Prostate gland (tissue), 2 donors: Measurements from ENCODE around the gene MOGAT2. TPM values are rescaled to one million over a fixed set of nuclear protein-coding genes. Genes with fewer than 3 reads are reported as not detected.
"Not testable (repeated sequence)": the region's sequence is repeated elsewhere in the genome, so short reads cannot be mapped to it uniquely, and the experiment has no call there.

Source experiments
- DNase-seq: peaks from one replicate; pipeline ENCODE4 v3.0.0-alpha.2; 2019; ENCODE audit warnings: low spot score
- H3K27ac ChIP-seq, 2 donors: fragments of 200-600 bp; sonication (generic); 2 replicates each; pipeline ENCODE4 v1.5.1; 2017 to 2019
- H3K27me3 ChIP-seq: fragments of 200-600 bp; sonication (generic); replicated peaks from 2 replicates; pipeline ENCODE4 v1.5.1; 2019; ENCODE audit not compliant: insufficient read depth
- H3K36me3 ChIP-seq, 2 donors: fragments of 200-600 bp; sonication (generic); 1 replicate in 1 of 2; 2 replicates in 1 of 2; pipeline versions ENCODE4 v1.5.1 to v1.8.1; 2017 to 2019
- H3K4me1 ChIP-seq: fragments of 200-600 bp; sonication (generic); replicated peaks from 2 replicates; pipeline ENCODE4 v1.5.1; 2019
- H3K4me3 ChIP-seq, 2 donors: fragments of 200-600 bp; sonication (generic); 2 replicates each; pipeline ENCODE4 v1.5.1; 2017 to 2019
- H3K9me3 ChIP-seq: fragments of 200-600 bp; sonication (generic); 2 replicates; pipeline ENCODE4 v1.5.1; 2017
- POLR2A ChIP-seq: fragments of 450-650 bp; IDR thresholded peaks from one replicate; pipeline ENCODE4 v1.6.1; 2016; ENCODE audit warnings: antibody characterized with exemption, mild to moderate bottlenecking
- POLR2AphosphoS5 ChIP-seq: sonication (generic); formaldehyde crosslinking; IDR thresholded peaks from one replicate; pipeline ENCODE4 v1.6.1; 2017; ENCODE audit warnings: antibody characterized with exemption
- WGBS: methylation state at CpG from one replicate; pipeline ENCODE4 v1.1.5; 2018; 5-methylcytosine and 5-hydroxymethylcytosine counted together
- intact Hi-C: fragments of 100-400 bp; cut with DNase I; formaldehyde crosslinking; loops from one replicate; pipeline ENCODE4 v1.14.2; 2022
- total RNA-seq, 2 donors: library from RNA; depleted of rRNA; stranded (reverse); fragments of >200 nt; gene quantifications; one replicate each; pipeline ENCODE4 v1.1.0, GENCODE V29; 2016
- TF ChIP-seq, protein P1 (sequence below), 4 experiments: fragments of 200-600 bp in 2 of 4; fragments of 450-650 bp in 2 of 4; sonication (generic) in 2 of 4; IDR thresholded peaks; 1 replicate in 3 of 4; 2 replicates in 1 of 4; pipeline ENCODE4 v1.5.1; 2016 to 2019; ENCODE audit warnings: antibody characterized with exemption in 4 of 4, mild to moderate bottlenecking in 2 of 4, moderate library complexity in 2 of 4

The MOGAT2 gene
- total RNA-seq, 2 donors from 2014 or later = 0.62 to 4.1 TPM

DNA sequence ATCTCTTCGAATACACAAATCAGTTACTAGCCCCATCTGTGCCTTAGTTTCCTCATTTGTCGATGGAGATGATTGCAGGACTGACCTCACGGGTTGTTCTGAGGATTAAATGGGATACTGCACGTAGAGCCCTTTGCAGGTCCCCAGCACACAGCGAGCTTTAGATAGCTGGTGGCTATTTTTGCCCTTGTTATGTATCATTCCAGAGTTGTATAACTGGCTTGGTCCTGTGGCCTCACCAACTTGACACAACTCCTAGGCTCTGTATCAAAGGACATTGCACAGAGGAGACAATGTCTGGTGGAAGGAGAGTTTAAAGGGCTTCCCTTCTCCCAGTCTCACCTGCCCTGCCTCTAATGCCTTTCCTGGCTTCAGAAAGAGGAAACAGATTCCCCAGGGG lies 28.2 kb downstream of the MOGAT2 start:
- H3K4me3 ChIP-seq = no peak overlapping the region
- intact Hi-C loops = no loop called here
- H3K4me1 ChIP-seq = no peaks in the 10 kb centered on the region
- H3K9me3 ChIP-seq = no peaks in the 10 kb centered on the region
- H3K36me3 ChIP-seq = no peaks in the 10 kb centered on the region
- no peaks in the 10 kb centered on the region for H3K27me3 ChIP-seq
- 93% methylated on average over 5 of the region's 5 CpGs for WGBS
- DNase-seq = no peak
- TF ChIP-seq, protein P1, sequence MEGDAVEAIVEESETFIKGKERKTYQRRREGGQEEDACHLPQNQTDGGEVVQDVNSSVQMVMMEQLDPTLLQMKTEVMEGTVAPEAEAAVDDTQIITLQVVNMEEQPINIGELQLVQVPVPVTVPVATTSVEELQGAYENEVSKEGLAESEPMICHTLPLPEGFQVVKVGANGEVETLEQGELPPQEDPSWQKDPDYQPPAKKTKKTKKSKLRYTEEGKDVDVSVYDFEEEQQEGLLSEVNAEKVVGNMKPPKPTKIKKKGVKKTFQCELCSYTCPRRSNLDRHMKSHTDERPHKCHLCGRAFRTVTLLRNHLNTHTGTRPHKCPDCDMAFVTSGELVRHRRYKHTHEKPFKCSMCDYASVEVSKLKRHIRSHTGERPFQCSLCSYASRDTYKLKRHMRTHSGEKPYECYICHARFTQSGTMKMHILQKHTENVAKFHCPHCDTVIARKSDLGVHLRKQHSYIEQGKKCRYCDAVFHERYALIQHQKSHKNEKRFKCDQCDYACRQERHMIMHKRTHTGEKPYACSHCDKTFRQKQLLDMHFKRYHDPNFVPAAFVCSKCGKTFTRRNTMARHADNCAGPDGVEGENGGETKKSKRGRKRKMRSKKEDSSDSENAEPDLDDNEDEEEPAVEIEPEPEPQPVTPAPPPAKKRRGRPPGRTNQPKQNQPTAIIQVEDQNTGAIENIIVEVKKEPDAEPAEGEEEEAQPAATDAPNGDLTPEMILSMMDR (IDR thresholded peaks at IDR 0.05) = no peak
- TF ChIP-seq POLR2A (no peak), POLR2AphosphoS5 (no peak)
- H3K27ac ChIP-seq = no peak overlapping the region

- H3K27me3 ChIP-seq, DNase-seq, H3K4me3 ChIP-seq, H3K4me1 ChIP-seq, intact Hi-C loops, H3K27ac ChIP-seq, H3K9me3 ChIP-seq, H3K36me3 ChIP-seq: not testable (repeated sequence)
- 59% methylated on average over 24 of the region's 26 CpGs for WGBS
Observed at GRCh38 chr11:75748729-75749273, 31.2 kb downstream of the MOGAT2 start.

GRCh38 chr11:75754933-75755332 lies 37.3 kb downstream of the MOGAT2 start:
- DNase-seq, H3K4me1 ChIP-seq, H3K36me3 ChIP-seq, H3K9me3 ChIP-seq, H3K27ac ChIP-seq, intact Hi-C loops, H3K4me3 ChIP-seq, H3K27me3 ChIP-seq: not testable (repeated sequence)

DNA sequence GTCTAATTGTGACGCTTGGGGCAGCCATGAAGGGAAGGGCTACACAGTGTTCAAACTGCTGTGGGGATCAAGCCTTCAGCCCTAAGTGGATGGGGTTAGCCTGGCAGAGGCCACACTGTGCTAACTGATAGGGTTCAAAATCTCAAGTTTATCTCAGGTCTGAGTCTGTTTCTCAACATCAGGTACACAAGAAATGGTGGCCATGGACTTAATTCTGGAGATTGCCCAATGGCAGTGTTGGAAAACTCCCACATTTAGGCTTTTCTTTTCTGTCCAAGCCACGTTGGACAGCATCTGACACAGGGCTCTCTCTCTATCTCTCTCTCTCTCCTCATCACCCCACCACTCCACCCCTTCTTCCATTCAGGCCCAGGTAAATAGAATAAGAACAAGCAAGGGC lies 40.0 kb downstream of the MOGAT2 start:
- H3K4me1 ChIP-seq = no peaks in the 10 kb centered on the region
- H3K27me3 ChIP-seq = no peaks in the 10 kb centered on the region
- H3K36me3 ChIP-seq = no peaks in the 10 kb centered on the region
- intact Hi-C loops = no loop called here
- no peak for DNase-seq
- H3K4me3 ChIP-seq = no peak overlapping the region
- H3K27ac ChIP-seq = no peak overlapping the region
- no peak for TF ChIP-seq POLR2A
- TF ChIP-seq, protein P1 (IDR thresholded peaks at IDR 0.05) = no peak
- no peak for TF ChIP-seq POLR2AphosphoS5
- 76% methylated on average over 2 of the region's 2 CpGs for WGBS
- H3K9me3 ChIP-seq = no peaks in the 10 kb centered on the region

- no peaks in the 10 kb centered on the region for H3K4me1 ChIP-seq
- H3K36me3 ChIP-seq = no peaks in the 10 kb centered on the region
- DNase-seq = no peak
- WGBS = 83% methylated on average over 4 of the region's 4 CpGs
- TF ChIP-seq POLR2AphosphoS5 (no peak), POLR2A (no peak)
- TF ChIP-seq, protein P1 (IDR thresholded peaks at IDR 0.05) = no peak
- H3K4me3 ChIP-seq = no peak overlapping the region
- intact Hi-C loops = no loop called here
- H3K27ac ChIP-seq = no peak overlapping the region
- no peaks in the 10 kb centered on the region for H3K9me3 ChIP-seq
- H3K27me3 ChIP-seq = no peaks in the 10 kb centered on the region
Observed at GRCh38 chr11:75759832-75760231, 42.2 kb downstream of the MOGAT2 start.

GRCh38 chr11:75760243-75760642 lies 42.6 kb downstream of the MOGAT2 start:
- intact Hi-C loops = no loop called here
- H3K27me3 ChIP-seq = no peaks in the 10 kb centered on the region
- no peak overlapping the region for H3K27ac ChIP-seq

More at GRCh38 chr11:75760243-75760642, 42.6 kb downstream of the MOGAT2 start:
- TF ChIP-seq POLR2A (no peak), POLR2AphosphoS5 (no peak)
- TF ChIP-seq, protein P1 (IDR thresholded peaks at IDR 0.05) = no peak
- H3K4me1 ChIP-seq = no peaks in the 10 kb centered on the region
- DNase-seq = no peak
- H3K36me3 ChIP-seq = no peaks in the 10 kb centered on the region
- no peaks in the 10 kb centered on the region for H3K9me3 ChIP-seq
- H3K4me3 ChIP-seq = no peak overlapping the region
